ENCODE measurements around the gene P2RY12.

- no peak for TF ChIP-seq EZH2 (IDR thresholded peaks at IDR 0.05; ENCODE audit: borderline replicate concordance, low read depth, low read length, severe bottlenecking)
- TF ChIP-seq CTCF (IDR thresholded peaks at IDR 0.05; ENCODE audit: borderline replicate concordance, extremely low read depth, low read length, poor library complexity, severe bottlenecking), result no peak
These were observed 65.6 kb downstream of the P2RY12 start for GRCh38 chr3:151318991-151319390.

Data from DND-41 (cell line).